Measurements from ENCODE around the gene CSH1.
"Not testable (repeated sequence)": the region's sequence is repeated elsewhere in the genome, so short reads cannot be mapped to it uniquely, and the experiment has no call there.

- TF ChIP-seq POLR2AphosphoS5 (IDR thresholded peaks at IDR 0.05; ENCODE audit: borderline replicate concordance, low read depth, low read length); FOXP2 (optimal IDR thresholded peaks at IDR 0.05; ENCODE audit: control extremely low read depth, extremely low read length, insufficient read depth): not testable (repeated sequence)
Measured at GRCh38 chr17:63907161-63907778, 10.9 kb upstream of the CSH1 start.

All from SK-N-MC (cell line).